ENCODE measurements around the gene ELF3. TPM values are rescaled to one million over a fixed set of nuclear protein-coding genes. Genes with fewer than 3 reads are reported as not detected.
"Not testable (repeated sequence)": the region's sequence is repeated elsewhere in the genome, so short reads cannot be mapped to it uniquely, and the experiment has no call there.

Gene ELF3
- total RNA-seq, 2 experiments from 2014 or later, result 0.30 to 0.49 TPM

DNA sequence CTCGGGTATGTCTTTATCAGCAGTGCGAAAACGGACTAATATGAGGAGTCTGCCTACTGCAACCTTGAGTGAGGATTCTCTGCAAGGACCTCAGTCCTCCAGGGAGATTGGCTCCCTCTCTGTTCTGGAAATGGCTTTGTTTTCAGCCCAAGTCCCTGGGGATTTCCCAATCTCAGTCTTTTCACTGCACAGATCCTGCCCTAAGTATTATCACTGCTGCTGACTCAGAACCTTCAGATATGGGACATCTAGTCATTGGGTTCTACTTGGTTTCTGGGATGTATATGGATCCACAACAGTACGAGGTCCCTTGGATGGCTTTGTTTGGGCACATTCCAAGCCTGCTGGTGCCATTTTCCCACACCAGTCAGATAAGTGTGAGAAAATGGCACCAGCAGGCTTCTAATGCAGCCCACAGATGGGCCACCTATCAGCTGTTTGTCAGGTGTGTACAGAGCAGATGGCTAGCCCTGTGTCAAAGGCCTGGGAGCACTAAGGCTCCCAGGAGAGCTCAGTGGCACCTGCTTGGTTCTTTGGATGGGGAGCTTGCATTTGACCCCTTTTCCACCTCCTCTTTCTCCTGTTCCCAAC, 27.4 kb downstream of the ELF3 start:
- Mint-ChIP-seq H3K9me3 (ENCODE audit: low read depth) (no peaks in the 10 kb centered on the region), H3K27me3 (peaks cover 2% of the 10 kb centered on the region), H3K4me1 (no peaks in the 10 kb centered on the region), H3K36me3 (ENCODE audit: low read depth) (no peaks in the 10 kb centered on the region), H3K4me3 (no peak overlapping the region), H3K27ac (no peak overlapping the region)
- ATAC-seq (no peak), DNase-seq (no peak)
- ChIA-PET POLR2A (no interaction called here), CTCF (interaction anchor here (0.7 kb wide), 2 partner anchors 22 to 479 kb away, joined by 3 to 4 read pairs; no protein-coding TSS in a partner anchor)
- intact Hi-C loops (cut with DNase I, micrococcal nuclease), result no loop called here

DNA sequence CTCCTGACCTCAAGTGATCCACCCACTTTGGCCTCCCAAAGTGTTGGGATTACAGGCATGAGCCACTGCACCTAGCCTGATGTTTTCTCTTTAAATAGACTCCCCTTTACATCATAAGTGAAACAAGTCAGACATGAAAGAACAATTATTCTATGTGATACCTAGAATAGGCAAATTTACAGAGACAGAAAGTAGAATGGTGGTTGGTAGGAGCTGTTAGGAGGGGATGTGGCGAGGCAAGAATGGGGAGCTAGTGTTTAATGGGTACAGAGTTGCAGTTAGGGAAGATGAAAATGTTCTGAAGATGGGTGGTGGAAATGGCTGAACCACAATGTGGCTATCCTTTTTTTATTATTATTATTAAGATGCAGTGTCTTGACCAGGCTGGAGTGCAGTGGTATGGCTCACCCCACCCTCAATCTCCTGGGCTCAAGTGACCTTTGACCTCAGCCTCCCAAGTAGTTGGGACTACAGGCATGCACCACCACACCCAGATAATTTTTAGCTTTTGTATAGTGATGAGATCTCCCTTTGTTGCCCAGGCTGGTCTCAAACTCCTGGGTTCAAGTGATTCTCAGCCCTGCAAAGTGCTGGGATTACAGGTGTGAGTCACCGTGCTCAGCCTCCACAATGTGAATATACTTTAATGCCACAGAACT, 28.4 kb downstream of the ELF3 start:
- CTCF ChIA-PET, result interaction anchor here (0.7 to 0.9 kb wide), 3 partner anchors 21 to 480 kb away, joined by 3 to 4 read pairs (median 4); no protein-coding TSS in a partner anchor
- H3K4me1 Mint-ChIP-seq, result peaks cover 2% of the 10 kb centered on the region
- no peak overlapping the region for H3K27ac Mint-ChIP-seq
- no peaks in the 10 kb centered on the region for H3K9me3 Mint-ChIP-seq (ENCODE audit: low read depth)
- intact Hi-C loops (cut with DNase I, micrococcal nuclease), result no loop called here
- no peak for ATAC-seq
- no peak overlapping the region for H3K4me3 Mint-ChIP-seq
- DNase-seq, result no peak
- POLR2A ChIA-PET, result no interaction called here
- peaks cover 2% of the 10 kb centered on the region for H3K27me3 Mint-ChIP-seq
- no peaks in the 10 kb centered on the region for H3K36me3 Mint-ChIP-seq (ENCODE audit: low read depth)

DNA sequence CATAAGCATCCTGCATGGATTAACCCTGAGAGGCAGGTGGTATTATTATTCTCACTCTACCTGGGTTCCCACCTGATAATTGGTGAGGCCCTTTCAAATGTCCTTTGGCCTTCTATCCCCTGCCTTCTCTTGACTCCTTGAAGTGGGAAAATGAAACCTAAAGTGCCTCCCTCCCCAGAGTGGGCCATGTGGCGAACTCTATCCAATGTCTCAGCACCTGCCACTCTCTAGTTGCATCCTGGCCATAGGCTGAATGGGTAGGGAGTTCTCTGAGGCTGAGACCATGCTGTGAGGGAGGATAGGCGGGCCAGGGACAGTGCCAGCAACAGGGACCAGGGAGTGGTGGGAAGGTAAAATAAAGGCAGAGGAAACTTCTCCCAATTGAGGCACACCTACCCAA, 35.3 kb downstream of the ELF3 start:
- intact Hi-C loops (cut with DNase I, micrococcal nuclease), result no loop called here
- Mint-ChIP-seq H3K36me3 (ENCODE audit: low read depth) (no peaks in the 10 kb centered on the region), H3K27ac (no peak overlapping the region), H3K9me3 (ENCODE audit: low read depth) (no peaks in the 10 kb centered on the region), H3K27me3 (peaks cover 7% of the 10 kb centered on the region), H3K4me3 (no peak overlapping the region), H3K4me1 (peaks cover 2% of the 10 kb centered on the region)
- ATAC-seq (no peak), DNase-seq (no peak)
- CTCF ChIA-PET, result no interaction called here
- POLR2A ChIA-PET, result no interaction called here

DNA sequence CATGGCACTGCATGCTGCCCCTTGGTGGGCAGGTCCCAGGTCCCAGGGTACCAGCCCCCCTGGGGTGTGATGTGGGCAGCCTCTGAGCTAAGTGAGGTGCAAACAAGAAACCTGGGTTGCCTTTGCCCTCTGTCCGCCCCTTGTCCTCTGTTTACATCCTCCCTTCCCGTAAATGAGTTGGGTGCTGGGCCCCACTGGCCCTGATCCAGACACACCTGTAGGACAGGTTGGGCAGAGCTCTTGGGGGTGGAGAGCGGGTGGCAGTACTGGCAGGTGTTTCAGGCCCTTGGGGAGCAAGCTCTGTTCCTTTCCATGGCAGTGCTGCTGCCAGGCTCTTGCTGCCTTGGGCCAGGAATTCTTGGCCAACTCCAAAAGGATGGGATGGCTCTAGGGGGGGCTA, 35.8 kb downstream of the ELF3 start:
- intact Hi-C loops (cut with DNase I, micrococcal nuclease), result no loop called here
- Mint-ChIP-seq H3K9me3 (ENCODE audit: low read depth) (no peaks in the 10 kb centered on the region), H3K36me3 (ENCODE audit: low read depth) (no peaks in the 10 kb centered on the region), H3K27ac (no peak overlapping the region), H3K4me1 (peaks cover 2% of the 10 kb centered on the region), H3K27me3 (peaks cover 7% of the 10 kb centered on the region), H3K4me3 (no peak overlapping the region)
- DNase-seq (no peak), ATAC-seq (no peak)
- CTCF ChIA-PET, result interaction anchor here (0.9 kb wide), 1 partner anchor 36 kb away, joined by 7 read pairs; the partner anchor contains the start of gene ELF3
- POLR2A ChIA-PET, result no interaction called here

DNA sequence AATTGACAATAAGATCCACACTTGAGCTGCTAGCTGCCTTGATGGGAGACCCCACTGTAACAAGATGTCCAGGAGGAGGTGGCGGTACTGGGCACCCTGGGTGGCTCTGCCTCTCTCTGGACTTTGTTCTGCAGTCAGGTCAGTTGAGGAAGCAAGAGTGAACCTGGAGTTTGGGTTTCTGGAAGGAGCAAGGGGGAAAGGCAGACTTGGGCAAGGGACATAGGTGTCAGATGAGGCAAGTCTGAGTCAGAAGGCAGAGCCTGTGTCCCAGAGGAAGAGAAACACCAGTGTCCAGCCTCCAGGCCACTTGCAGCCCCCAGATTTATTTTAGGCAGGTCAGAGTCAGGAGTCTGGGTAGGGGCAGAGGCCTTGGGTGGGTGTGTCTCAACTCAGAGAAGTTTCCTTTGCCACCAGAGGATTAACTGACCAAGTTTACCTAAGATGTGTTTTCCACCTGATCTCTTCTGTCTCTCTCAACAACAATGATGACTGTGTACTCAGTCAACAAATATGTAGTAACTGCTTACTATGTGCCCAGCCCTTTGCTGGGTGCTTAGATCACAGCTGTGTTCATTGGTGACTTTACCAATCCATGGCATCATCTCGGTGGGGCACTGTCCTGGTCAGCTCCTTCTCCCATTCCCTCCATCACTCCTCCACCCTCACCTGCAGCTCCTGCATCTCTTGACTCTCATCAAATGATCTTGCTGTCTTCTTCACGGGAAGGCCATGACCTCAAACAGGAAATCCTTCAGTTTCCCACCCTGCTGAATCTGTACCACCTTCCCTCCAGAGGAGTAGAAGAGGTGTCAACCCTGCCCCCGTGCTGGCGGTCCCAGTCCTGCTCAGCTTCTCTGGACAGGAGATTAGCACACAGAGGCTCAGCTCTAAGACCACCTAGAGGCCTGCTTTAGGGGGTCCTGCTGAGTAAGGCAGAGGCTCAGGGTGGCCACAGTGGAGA, 36.6 kb downstream of the ELF3 start:
- Mint-ChIP-seq H3K4me1 (peaks cover 2% of the 10 kb centered on the region), H3K9me3 (ENCODE audit: low read depth) (no peaks in the 10 kb centered on the region), H3K27ac (no peak overlapping the region), H3K27me3 (peaks cover 7% of the 10 kb centered on the region), H3K36me3 (ENCODE audit: low read depth) (no peaks in the 10 kb centered on the region), H3K4me3 (no peak overlapping the region)
- CTCF ChIA-PET, result interaction anchor here (0.6 to 0.9 kb wide), 2 partner anchors 37 to 242 kb away, joined by 3 to 7 read pairs; partner anchors contain the start of gene ELF3
- POLR2A ChIA-PET, result no interaction called here
- ATAC-seq, result no peak
- intact Hi-C loops (cut with DNase I, micrococcal nuclease), result no loop called here
- no peak for DNase-seq

DNA sequence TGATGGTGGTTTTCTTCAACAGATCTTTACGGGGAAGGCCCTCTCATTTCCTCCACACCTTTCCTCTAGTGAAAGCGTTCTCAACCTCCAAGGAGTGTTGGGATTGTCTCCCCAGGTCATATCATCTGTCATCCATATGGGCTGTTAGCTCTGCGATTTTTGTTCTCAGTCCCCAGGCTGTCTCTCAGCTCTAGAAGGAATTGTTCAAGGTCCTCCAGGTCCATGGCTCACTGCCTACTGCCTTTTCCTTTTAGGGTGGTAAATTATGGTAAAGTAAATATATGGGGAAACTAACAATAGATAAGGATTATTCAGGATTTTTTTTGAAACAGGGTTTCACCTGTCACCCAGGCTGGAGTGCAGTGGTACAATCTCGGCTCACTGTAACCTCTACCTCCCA, 37.6 kb downstream of the ELF3 start:
- ATAC-seq (no peak), DNase-seq (no peak)
- Mint-ChIP-seq H3K4me1 (peaks cover 2% of the 10 kb centered on the region), H3K4me3 (no peak overlapping the region), H3K9me3 (ENCODE audit: low read depth) (no peaks in the 10 kb centered on the region), H3K27me3 (peaks cover 5% of the 10 kb centered on the region), H3K36me3 (ENCODE audit: low read depth) (no peaks in the 10 kb centered on the region), H3K27ac (no peak overlapping the region)
- intact Hi-C loops (cut with DNase I, micrococcal nuclease), result no loop called here
- POLR2A ChIA-PET, result no interaction called here
- CTCF ChIA-PET, result interaction anchor here (0.6 kb wide), 1 partner anchor 241 kb away, joined by 3 read pairs; no protein-coding TSS in a partner anchor

DNA sequence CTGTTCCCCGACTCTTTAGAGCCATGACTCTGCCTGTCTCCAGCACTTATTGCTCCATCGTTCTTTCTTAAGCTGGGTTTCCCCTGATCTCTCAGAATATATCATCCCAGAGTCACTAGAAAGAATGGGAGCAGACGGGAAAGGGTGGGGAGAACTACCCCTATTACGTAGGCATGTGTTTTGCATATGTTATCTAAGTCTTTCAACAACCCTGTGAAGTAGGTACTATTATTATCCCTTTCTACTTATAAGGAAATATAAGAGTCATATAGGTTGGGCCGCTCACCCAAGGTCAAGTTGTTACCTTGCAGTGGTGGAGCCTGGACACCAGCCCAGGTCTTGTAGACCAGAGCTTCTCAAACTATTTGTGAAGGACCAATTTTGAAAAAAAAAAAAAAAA, 38.7 kb downstream of the ELF3 start:
- CTCF ChIA-PET, result interaction anchor here (0.6 to 1.0 kb wide), 2 partner anchors 33 to 319 kb away, joined by 3 to 4 read pairs; no protein-coding TSS in a partner anchor
- peaks cover 5% of the 10 kb centered on the region for H3K27me3 Mint-ChIP-seq
- H3K27ac Mint-ChIP-seq, result no peak overlapping the region

DNA sequence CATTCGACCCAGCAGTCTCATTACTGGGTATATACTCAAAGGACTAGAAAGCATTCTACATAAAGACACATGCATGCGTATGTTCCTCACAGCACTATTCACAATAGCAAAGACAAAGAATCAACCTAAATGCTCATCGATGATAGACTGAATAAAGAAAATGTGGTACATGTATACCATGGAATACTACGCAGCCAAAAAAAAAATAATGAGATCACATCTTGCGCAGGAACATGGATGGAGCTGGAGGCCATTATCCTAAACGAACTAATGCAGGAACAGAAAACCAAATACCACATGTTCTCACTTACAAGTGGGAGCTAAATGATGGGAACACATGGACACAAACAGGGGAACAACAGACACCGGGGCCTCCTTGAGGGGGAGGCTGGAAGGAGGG, 43.7 kb downstream of the ELF3 start:
- ATAC-seq (no peak), DNase-seq (no peak)
- POLR2A ChIA-PET, result interaction anchor here (0.6 kb wide), 1 partner anchor 288 kb away, joined by 3 read pairs; no protein-coding TSS in a partner anchor
- intact Hi-C loops (cut with DNase I, micrococcal nuclease), result no loop called here
- Mint-ChIP-seq H3K9me3 (ENCODE audit: low read depth) (no peaks in the 10 kb centered on the region), H3K27ac (no peak overlapping the region), H3K36me3 (ENCODE audit: low read depth) (no peaks in the 10 kb centered on the region), H3K4me1 (no peaks in the 10 kb centered on the region), H3K27me3 (no peaks in the 10 kb centered on the region), H3K4me3 (no peak overlapping the region)
- CTCF ChIA-PET, result no interaction called here

More for the DNA sequence above, 38.7 kb downstream of the ELF3 start:
- Mint-ChIP-seq H3K36me3 (ENCODE audit: low read depth) (no peaks in the 10 kb centered on the region), H3K9me3 (ENCODE audit: low read depth) (no peaks in the 10 kb centered on the region), H3K4me3 (no peak overlapping the region), H3K4me1 (no peaks in the 10 kb centered on the region)
- DNase-seq, result no peak
- POLR2A ChIA-PET, result no interaction called here
- ATAC-seq, result no peak
- intact Hi-C loops (cut with DNase I, micrococcal nuclease), result no loop called here

DNA sequence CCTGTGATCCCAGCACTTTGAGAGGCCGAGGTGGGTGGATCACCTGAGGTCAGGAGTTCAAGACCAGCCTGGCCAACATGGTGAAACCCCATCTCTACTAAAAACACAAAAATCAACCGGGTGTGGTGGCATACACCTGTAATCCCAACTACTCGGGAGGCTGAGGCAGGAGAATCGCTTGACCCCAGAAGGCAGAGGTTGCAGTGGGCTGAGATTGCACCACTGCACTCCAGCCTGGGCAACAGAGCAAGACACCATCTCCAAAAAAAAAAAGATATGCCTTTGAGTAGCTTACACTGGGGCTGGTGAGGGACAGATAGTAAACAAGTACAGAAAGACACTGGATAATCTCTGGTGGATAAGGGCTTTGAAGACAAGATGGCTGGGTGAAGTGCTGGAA, 44.3 kb downstream of the ELF3 start:
- DNase-seq, H3K27me3 Mint-ChIP-seq: not testable (repeated sequence)

DNA sequence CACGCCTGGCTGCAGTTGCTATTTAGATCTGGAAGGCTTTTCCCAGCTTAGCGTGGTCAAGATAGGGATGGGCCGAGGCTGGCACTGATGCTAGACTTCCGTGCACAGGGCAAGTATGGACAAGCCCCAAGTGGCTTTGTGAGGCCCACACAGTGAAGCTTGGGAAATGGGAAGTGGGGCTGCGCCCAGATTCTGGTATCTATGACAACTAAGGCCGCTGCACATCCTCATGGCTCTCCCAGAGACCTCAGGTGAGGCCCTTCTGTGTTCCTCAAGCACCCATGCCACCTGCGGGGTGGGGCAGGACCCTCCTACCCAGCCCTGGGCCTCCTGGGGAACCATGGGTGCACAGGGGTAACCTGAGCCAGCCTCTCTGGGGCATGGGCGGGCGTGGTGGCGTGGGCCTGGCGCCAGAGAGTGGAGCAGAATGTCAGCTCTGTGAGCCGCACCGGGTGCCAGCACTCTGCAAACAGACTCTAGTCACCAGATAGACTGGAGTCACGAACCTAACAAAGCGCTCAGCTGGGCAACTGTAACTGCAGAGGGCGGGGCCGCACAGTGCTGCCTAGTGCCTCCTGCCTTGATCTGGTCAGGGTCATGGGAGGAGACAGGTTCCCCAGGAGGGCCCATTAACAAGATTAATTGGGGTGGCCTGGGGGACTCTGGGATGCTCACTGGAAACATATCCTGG, 46.4 kb downstream of the ELF3 start:
- Mint-ChIP-seq H3K9me3 (ENCODE audit: low read depth) (no peaks in the 10 kb centered on the region), H3K27ac (no peak overlapping the region), H3K4me3 (no peak overlapping the region), H3K4me1 (no peaks in the 10 kb centered on the region), H3K27me3 (peaks cover 2% of the 10 kb centered on the region), H3K36me3 (ENCODE audit: low read depth) (no peaks in the 10 kb centered on the region)
- POLR2A ChIA-PET, result no interaction called here
- CTCF ChIA-PET, result interaction anchor here (0.8 kb wide), 1 partner anchor 179 kb away, joined by 4 read pairs; no protein-coding TSS in a partner anchor
- intact Hi-C loops (cut with DNase I, micrococcal nuclease), result no loop called here
- ATAC-seq (no peak), DNase-seq (no peak)

More for the DNA sequence above, 44.3 kb downstream of the ELF3 start:
- intact Hi-C loops (cut with DNase I, micrococcal nuclease); ATAC-seq; H3K27ac Mint-ChIP-seq; CTCF ChIA-PET; H3K4me1 Mint-ChIP-seq; H3K9me3 Mint-ChIP-seq (ENCODE audit: low read depth); H3K36me3 Mint-ChIP-seq (ENCODE audit: low read depth); H3K4me3 Mint-ChIP-seq: not testable (repeated sequence)
- POLR2A ChIA-PET, result interaction anchor here (0.6 kb wide), 1 partner anchor 288 kb away, joined by 3 read pairs; no protein-coding TSS in a partner anchor

DNA sequence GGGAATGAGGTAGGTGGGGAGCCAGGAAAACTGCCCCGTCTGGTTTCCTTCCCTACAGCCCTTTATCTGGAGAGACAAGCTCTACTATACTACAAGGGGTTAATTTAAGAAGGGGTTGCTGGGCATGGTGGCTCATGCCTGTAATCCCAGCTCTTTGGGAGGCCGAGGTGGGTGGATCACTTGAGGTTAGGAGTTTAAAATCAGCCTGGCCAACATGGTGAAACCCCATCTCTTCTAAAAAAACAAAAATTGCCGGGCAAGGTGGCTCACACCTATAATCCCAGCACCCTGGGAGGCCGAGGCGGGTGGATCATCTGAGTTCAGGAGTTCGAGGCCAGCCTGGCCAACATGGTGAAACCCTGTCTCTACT, 46.9 kb downstream of the ELF3 start:
- H3K36me3 Mint-ChIP-seq (ENCODE audit: low read depth); H3K9me3 Mint-ChIP-seq (ENCODE audit: low read depth); H3K4me3 Mint-ChIP-seq; H3K27ac Mint-ChIP-seq; H3K27me3 Mint-ChIP-seq; H3K4me1 Mint-ChIP-seq; POLR2A ChIA-PET; CTCF ChIA-PET; ATAC-seq; intact Hi-C loops (cut with DNase I, micrococcal nuclease); DNase-seq: not testable (repeated sequence)

Measured in activated CD4-positive, alpha-beta T cell treated with anti-CD3 and anti-CD28 coated beads for 36 hours (primary cell).